Ovary (tissue), 3 donors: ENCODE data around the gene PATJ.

ENCODE experiments used
- POLR2A ChIP-seq: fragments of 450-650 bp; IDR thresholded peaks from one replicate; pipeline ENCODE4 v1.6.1; 2017; ENCODE audit warnings: antibody characterized with exemption, mild to moderate bottlenecking, moderate library complexity
- TF ChIP-seq, protein P1 (sequence below), 3 donors: fragments of 450-650 bp in 2 of 3; fragments of 200-600 bp in 1 of 3; IDR thresholded peaks; one replicate each; pipeline versions ENCODE4 v1.5.1 to v1.8.0; 2016 to 2022; ENCODE audit warnings: antibody characterized with exemption in 3 of 3, mild to moderate bottlenecking in 1 of 3
- donor health status: DM: no; HTN: no; CAD: no.

GRCh38 chr1:61752921-61753389, 10.7 kb downstream of the PATJ start:
- TF ChIP-seq, protein P1, sequence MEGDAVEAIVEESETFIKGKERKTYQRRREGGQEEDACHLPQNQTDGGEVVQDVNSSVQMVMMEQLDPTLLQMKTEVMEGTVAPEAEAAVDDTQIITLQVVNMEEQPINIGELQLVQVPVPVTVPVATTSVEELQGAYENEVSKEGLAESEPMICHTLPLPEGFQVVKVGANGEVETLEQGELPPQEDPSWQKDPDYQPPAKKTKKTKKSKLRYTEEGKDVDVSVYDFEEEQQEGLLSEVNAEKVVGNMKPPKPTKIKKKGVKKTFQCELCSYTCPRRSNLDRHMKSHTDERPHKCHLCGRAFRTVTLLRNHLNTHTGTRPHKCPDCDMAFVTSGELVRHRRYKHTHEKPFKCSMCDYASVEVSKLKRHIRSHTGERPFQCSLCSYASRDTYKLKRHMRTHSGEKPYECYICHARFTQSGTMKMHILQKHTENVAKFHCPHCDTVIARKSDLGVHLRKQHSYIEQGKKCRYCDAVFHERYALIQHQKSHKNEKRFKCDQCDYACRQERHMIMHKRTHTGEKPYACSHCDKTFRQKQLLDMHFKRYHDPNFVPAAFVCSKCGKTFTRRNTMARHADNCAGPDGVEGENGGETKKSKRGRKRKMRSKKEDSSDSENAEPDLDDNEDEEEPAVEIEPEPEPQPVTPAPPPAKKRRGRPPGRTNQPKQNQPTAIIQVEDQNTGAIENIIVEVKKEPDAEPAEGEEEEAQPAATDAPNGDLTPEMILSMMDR (IDR thresholded peaks at IDR 0.05): no peak
- no peak for TF ChIP-seq POLR2A
